ENCODE measurements around the gene CAMTA1. TPM values are rescaled to one million over a fixed set of nuclear protein-coding genes. Genes with fewer than 3 reads are reported as not detected.
"Not testable (repeated sequence)": the region's sequence is repeated elsewhere in the genome, so short reads cannot be mapped to it uniquely, and the experiment has no call there.

The CAMTA1 gene
- polyA plus RNA-seq, 1 experiment, result 64.9 TPM

DNA sequence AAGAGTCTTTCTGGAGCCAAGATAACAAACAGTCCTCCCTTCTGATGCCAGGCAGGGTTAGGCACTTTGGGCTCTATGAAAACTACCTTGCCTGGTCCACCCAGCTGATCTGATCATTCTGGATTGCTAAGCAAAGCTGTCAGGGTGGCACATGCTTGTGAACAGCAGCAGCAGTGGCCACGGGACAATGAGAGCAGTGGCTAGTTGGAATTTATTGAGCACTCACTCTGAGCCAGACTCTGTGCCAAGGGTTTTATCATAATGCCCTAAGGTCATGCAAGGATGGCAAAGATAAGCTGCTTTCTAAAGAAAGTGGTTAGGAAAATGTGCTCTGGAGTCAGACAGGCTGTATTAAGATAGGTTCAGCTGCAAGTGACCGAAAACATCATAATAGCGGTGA, 595.5 kb downstream of the CAMTA1 start:
- DNase-seq (ENCODE audit: low read depth, low spot score), result no peak
- Histone ChIP-seq H3K27me3 (ENCODE audit: control insufficient read depth, insufficient read depth, low read length) (no peaks in the 10 kb centered on the region), H3K4me3 (ENCODE audit: low read depth, low read length) (no peak overlapping the region), H3K27ac (ENCODE audit: low read depth, low read length) (no peak overlapping the region), H3K9me3 (ENCODE audit: control insufficient read depth, insufficient read depth, low read length) (peaks cover 4% of the 10 kb centered on the region; the same call in 1 of the 2 replicates)
- ChIA-PET POLR2A (no interaction called here), CTCF (no interaction called here)
- TF ChIP-seq, protein P1, sequence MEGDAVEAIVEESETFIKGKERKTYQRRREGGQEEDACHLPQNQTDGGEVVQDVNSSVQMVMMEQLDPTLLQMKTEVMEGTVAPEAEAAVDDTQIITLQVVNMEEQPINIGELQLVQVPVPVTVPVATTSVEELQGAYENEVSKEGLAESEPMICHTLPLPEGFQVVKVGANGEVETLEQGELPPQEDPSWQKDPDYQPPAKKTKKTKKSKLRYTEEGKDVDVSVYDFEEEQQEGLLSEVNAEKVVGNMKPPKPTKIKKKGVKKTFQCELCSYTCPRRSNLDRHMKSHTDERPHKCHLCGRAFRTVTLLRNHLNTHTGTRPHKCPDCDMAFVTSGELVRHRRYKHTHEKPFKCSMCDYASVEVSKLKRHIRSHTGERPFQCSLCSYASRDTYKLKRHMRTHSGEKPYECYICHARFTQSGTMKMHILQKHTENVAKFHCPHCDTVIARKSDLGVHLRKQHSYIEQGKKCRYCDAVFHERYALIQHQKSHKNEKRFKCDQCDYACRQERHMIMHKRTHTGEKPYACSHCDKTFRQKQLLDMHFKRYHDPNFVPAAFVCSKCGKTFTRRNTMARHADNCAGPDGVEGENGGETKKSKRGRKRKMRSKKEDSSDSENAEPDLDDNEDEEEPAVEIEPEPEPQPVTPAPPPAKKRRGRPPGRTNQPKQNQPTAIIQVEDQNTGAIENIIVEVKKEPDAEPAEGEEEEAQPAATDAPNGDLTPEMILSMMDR (IDR thresholded peaks at IDR 0.05; ENCODE audit: low read depth, low read length), result no peak

DNA sequence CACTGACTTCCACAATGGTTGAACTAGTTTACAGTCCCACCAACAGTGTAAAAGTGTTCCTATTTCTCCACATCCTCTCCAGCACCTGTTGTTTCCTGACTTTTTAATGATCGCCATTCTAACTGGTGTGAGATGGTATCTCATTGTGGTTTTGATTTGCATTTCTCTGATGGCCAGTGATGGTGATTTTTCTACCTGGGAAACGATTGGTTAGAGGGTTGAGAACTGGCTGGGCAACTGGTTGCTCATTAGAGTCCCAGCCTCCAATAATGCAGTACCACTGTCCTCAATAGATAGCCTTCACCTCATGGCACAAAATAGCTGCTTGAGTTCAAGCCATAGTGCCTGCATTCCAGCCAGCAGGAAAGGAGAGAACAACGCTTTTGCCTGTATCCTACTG, 596.5 kb downstream of the CAMTA1 start:
- H3K27ac ChIP-seq (ENCODE audit: low read depth, low read length); CTCF ChIA-PET; POLR2A ChIA-PET; H3K4me3 ChIP-seq (ENCODE audit: low read depth, low read length); H3K27me3 ChIP-seq (ENCODE audit: control insufficient read depth, insufficient read depth, low read length); DNase-seq (ENCODE audit: low read depth, low spot score); H3K9me3 ChIP-seq (ENCODE audit: control insufficient read depth, insufficient read depth, low read length): not testable (repeated sequence)

DNA sequence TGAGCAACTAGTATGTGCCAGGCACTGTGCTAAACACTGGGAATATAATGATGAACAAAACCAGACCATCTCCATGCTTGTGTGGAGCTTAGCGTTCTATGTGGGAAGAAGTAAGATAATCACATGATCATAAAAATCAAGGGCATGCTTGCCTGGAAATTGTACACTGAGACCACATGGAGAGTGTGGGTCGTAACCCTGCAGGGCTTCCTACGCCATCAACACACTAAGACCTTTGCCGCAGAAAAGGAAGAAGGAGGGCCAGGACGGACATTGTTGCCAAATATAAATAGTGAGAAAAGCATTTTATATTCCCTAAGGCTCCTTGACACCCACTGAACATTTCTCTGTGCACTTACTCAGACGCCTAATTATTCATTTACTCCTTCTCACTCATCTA, 597.7 kb downstream of the CAMTA1 start:
- Histone ChIP-seq H3K27ac (ENCODE audit: low read depth, low read length) (no peak overlapping the region), H3K9me3 (ENCODE audit: control insufficient read depth, insufficient read depth, low read length) (peaks cover 4% of the 10 kb centered on the region; the same call in 1 of the 2 replicates), H3K27me3 (ENCODE audit: control insufficient read depth, insufficient read depth, low read length) (no peaks in the 10 kb centered on the region), H3K4me3 (ENCODE audit: low read depth, low read length) (no peak overlapping the region)
- ChIA-PET POLR2A (no interaction called here), CTCF (no interaction called here)
- no peak for DNase-seq (ENCODE audit: low read depth, low spot score)
- TF ChIP-seq, protein P1 (IDR thresholded peaks at IDR 0.05; ENCODE audit: low read depth, low read length), result no peak

DNA sequence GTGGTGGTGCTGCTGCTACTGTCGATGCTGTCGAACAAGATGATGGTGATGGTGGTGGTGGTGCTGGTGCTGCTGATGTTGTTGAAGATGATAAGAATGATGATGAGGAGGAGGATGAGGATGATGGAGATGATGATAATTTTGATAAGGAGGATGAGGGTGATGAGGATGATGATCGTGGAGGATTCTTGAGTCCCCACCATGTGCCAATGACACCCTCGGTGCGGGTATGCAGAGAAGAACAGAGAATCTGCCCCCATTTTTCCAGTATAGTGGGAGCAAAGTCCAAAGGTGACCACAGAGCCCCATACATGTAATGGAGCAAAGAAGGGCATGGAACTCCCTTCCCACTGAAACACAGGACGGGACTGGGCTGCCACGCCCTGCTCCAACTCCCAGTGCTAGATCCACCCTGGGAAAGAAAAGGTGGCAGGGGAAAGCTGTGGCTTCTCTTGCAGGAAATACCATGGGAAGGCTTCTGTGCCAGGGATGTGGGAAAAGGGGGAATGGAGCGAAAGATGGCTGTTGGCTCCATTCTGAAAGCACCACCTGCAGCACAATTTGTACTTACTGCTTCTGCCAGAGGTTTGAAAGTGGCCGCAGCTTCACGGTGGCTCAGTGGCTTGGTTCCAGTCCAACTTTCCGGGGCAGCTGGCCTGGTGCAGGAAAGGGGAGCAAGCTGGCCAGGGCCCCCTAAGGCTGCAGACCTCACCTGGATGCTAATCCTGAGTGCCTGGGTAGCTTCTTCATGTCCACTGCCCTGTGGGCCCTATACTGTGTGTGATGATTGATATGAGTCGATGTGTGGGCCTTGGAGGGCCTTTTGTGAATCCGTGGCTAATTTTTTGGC, 598.6 kb downstream of the CAMTA1 start:
- H3K4me3 ChIP-seq (ENCODE audit: low read depth, low read length), result no peak overlapping the region
- DNase-seq (ENCODE audit: low read depth, low spot score), result no peak
- H3K27me3 ChIP-seq (ENCODE audit: control insufficient read depth, insufficient read depth, low read length), result no peaks in the 10 kb centered on the region
- CTCF ChIA-PET, result no interaction called here
- POLR2A ChIA-PET, result no interaction called here
- H3K9me3 ChIP-seq (ENCODE audit: control insufficient read depth, insufficient read depth, low read length), result peaks cover under 1% of the 10 kb centered on the region; the same call in 1 of the 2 replicates
- H3K27ac ChIP-seq (ENCODE audit: low read depth, low read length), result no peak overlapping the region
- TF ChIP-seq, protein P1 (IDR thresholded peaks at IDR 0.05; ENCODE audit: low read depth, low read length), result no peak

DNA sequence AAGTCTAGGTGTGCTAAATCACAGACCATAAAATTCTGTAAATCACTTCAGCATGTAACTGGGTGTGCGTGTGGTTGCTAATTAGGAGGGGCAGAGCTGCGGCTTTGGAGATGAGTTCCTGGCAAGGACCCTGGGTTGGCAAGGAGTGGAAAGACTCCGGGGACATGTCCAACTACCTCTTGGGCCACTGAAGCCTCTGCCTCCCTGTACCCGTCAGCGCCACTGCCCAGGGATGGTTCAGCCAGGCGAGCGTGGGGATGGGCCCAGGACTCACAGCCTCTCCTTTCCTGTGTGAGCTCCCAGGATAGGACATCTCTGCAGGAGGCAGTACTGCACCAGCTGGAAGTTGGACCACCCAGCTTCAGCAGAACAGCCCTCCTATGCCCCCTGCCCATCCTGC, 599.4 kb downstream of the CAMTA1 start:
- Histone ChIP-seq H3K27ac (ENCODE audit: low read depth, low read length) (no peak overlapping the region), H3K9me3 (ENCODE audit: control insufficient read depth, insufficient read depth, low read length) (no peaks in the 10 kb centered on the region), H3K4me3 (ENCODE audit: low read depth, low read length) (no peak overlapping the region), H3K27me3 (ENCODE audit: control insufficient read depth, insufficient read depth, low read length) (no peaks in the 10 kb centered on the region)
- DNase-seq (ENCODE audit: low read depth, low spot score), result no peak
- ChIA-PET CTCF (no interaction called here), POLR2A (no interaction called here)
- TF ChIP-seq, protein P1 (IDR thresholded peaks at IDR 0.05; ENCODE audit: low read depth, low read length), result no peak
